C1 segment of cervical spinal cord (tissue), 14 donors: Measurements from ENCODE around the gene VTI1A.
"Not testable (repeated sequence)": the region's sequence is repeated elsewhere in the genome, so short reads cannot be mapped to it uniquely, and the experiment has no call there.

Experiments
- DNase-seq, 14 donors: peaks; one replicate each; lab custom pipeline; 2025; lab: John Stamatoyannopoulos, UW

VTI1A gene

GRCh38 chr10:112858986-112859651 lies 412.1 kb downstream of the VTI1A start:
- no peak for DNase-seq

- no peak for DNase-seq
These were observed 412.8 kb downstream of the VTI1A start for GRCh38 chr10:112859793-112860192.

GRCh38 chr10:112863461-112863860 lies 416.4 kb downstream of the VTI1A start:
- not testable (repeated sequence) for DNase-seq
